ENCODE measurements around the gene PSIP1.
"Not testable (repeated sequence)": the region's sequence is repeated elsewhere in the genome, so short reads cannot be mapped to it uniquely, and the experiment has no call there.

PSIP1 gene

GRCh38 chr9:15542624-15543023 lies 31.9 kb upstream of the PSIP1 start:
- POLR2A ChIA-PET (ENCODE audit: low non-redundant PET): no interaction called here
- CTCF ChIA-PET: no interaction called here
- no peak for DNase-seq (ENCODE audit: low spot score)
- no peak overlapping the region for H3K27ac ChIP-seq
- no peak for TF ChIP-seq CTCF (conservative IDR thresholded peaks at IDR 0.05; ENCODE audit: low read depth)

GRCh38 chr9:15541872-15542271 lies 31.1 kb upstream of the PSIP1 start:
- no peak overlapping the region for H3K27ac ChIP-seq
- POLR2A ChIA-PET (ENCODE audit: low non-redundant PET): no interaction called here
- DNase-seq (ENCODE audit: low spot score): no peak
- no peak for TF ChIP-seq CTCF (conservative IDR thresholded peaks at IDR 0.05; ENCODE audit: low read depth)
- CTCF ChIA-PET: no interaction called here

GRCh38 chr9:15531380-15531779 lies 20.6 kb upstream of the PSIP1 start:
- POLR2A ChIA-PET (ENCODE audit: low non-redundant PET): no interaction called here
- H3K27ac ChIP-seq: no peak overlapping the region
- no peak for TF ChIP-seq CTCF (conservative IDR thresholded peaks at IDR 0.05; ENCODE audit: low read depth)
- CTCF ChIA-PET: interaction anchor here (0.6 kb wide), 1 partner anchor 1505 kb away, joined by 3 read pairs; no protein-coding TSS in a partner anchor
- DNase-seq (ENCODE audit: low spot score): no peak

- no peak overlapping the region for H3K27ac ChIP-seq
- POLR2A ChIA-PET (ENCODE audit: low non-redundant PET): no interaction called here
- CTCF ChIA-PET: no interaction called here
- DNase-seq (ENCODE audit: low spot score): no peak
- TF ChIP-seq CTCF (conservative IDR thresholded peaks at IDR 0.05; ENCODE audit: low read depth): no peak
Observed at GRCh38 chr9:15529566-15530324, 19.0 kb upstream of the PSIP1 start.

- DNase-seq (ENCODE audit: low spot score); H3K27ac ChIP-seq; POLR2A ChIA-PET (ENCODE audit: low non-redundant PET); CTCF ChIA-PET: not testable (repeated sequence)
Observed at GRCh38 chr9:15527035-15527434, 16.3 kb upstream of the PSIP1 start.

DNA sequence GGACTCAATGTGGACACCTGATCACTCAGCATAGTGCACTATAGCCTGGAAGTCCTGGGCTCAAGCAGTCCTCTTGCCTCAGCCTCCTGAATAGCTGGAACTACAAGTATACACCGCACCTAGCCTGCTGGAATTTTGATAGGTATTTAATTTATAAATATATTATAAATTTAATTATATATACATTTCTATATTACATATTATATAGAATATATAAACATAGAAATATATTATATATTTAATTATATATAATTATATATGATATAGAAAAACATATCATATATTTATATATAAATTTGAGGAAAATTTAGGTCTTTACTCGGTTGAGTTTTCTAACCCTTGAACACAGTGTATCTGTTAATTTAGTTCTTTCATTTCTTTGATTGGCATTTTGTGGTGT lies 15.2 kb upstream of the PSIP1 start:
- CTCF ChIA-PET: interaction anchor here (0.7 kb wide), 1 partner anchor 1474 kb away, joined by 6 read pairs; no protein-coding TSS in a partner anchor
- no peak overlapping the region for H3K27ac ChIP-seq
- no peak for TF ChIP-seq CTCF (conservative IDR thresholded peaks at IDR 0.05; ENCODE audit: low read depth)
- DNase-seq (ENCODE audit: low spot score): no peak
- POLR2A ChIA-PET (ENCODE audit: low non-redundant PET): no interaction called here

- POLR2A ChIA-PET (ENCODE audit: low non-redundant PET): no interaction called here
- no peak for DNase-seq (ENCODE audit: low spot score)
- TF ChIP-seq CTCF (conservative IDR thresholded peaks at IDR 0.05; ENCODE audit: low read depth): no peak
- CTCF ChIA-PET: no interaction called here
- no peak overlapping the region for H3K27ac ChIP-seq
Observed at GRCh38 chr9:15524845-15525455, 14.2 kb upstream of the PSIP1 start.

Measured in RWPE1 (cell line).